Urinary bladder (tissue), 4 donors: ENCODE data around the gene ZNG1A. TPM values are rescaled to one million over a fixed set of nuclear protein-coding genes. Genes with fewer than 3 reads are reported as not detected.
"Not testable (repeated sequence)": the region's sequence is repeated elsewhere in the genome, so short reads cannot be mapped to it uniquely, and the experiment has no call there.

ENCODE experiments used
- DNase-seq: peaks from one replicate; pipeline ENCODE4 v3.0.0-alpha.2; 2015; ENCODE audit errors: extremely low spot score
- H3K27ac ChIP-seq: one replicate; pipeline ENCODE4 v1.5.1; 2013; ENCODE audit warnings: low read depth, mild to moderate bottlenecking, moderate library complexity
- H3K36me3 ChIP-seq: one replicate; pipeline ENCODE4 v1.6.1; 2013; ENCODE audit warnings: mild to moderate bottlenecking, moderate library complexity; ENCODE audit not compliant: insufficient read depth
- H3K4me1 ChIP-seq: one replicate; pipeline ENCODE4 v1.6.1; 2013; ENCODE audit warnings: mild to moderate bottlenecking, moderate library complexity; ENCODE audit not compliant: insufficient read depth
- H3K4me3 ChIP-seq: one replicate; pipeline ENCODE4 v1.5.1; 2013; ENCODE audit warnings: low read depth, low read length
- WGBS: extraction: QIAGEN DNeasy Blood & Tissue Kit; methylation state at CpG from one replicate; pipeline ENCODE4 v1.1.7; 2013; 5-methylcytosine and 5-hydroxymethylcytosine counted together
- polyA plus RNA-seq: library from polyadenylated mRNA; stranded (reverse); fragments of 200-250 nt; gene quantifications from one replicate; pipeline ENCODE4 v1.2.3, GENCODE V29; 2013
- total RNA-seq: library from RNA; depleted of rRNA; stranded (reverse); fragments of >200 nt; gene quantifications from one replicate; pipeline ENCODE4 v1.2.3, GENCODE V29; 2014
- donor health status: healthy with polysubstance abuse.
- donor health status: healthy.

The ZNG1A gene
- total RNA-seq (51.2 TPM), polyA plus RNA-seq (33.9 TPM)

DNA sequence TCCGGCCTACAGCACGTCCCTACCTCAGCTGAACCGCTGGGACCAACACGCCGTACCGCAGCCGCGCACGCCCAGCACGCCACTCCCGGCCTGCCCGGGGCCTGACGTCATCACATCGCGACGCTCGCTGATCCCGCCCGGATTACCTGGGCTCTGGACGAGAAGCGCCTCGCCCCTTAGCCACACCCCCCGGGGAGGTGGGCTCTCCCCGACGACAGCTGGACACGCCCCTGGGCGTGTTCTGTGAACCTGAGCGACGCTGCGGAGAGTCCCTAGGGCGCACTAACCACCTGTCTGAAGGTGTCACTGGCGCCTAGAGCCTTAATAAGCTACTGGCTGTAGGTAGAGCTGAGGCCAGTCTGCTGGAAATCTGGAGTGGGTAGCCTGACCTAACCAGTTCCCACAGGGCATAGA is at the start of gene ZNG1A:
TSS of gene ZNG1A (minus strand) at position 87 of the 414 bp plus-strand sequence. CDS start 87 bp downstream, outside the sequence.
- not testable (repeated sequence) for H3K36me3 ChIP-seq, DNase-seq, H3K4me1 ChIP-seq
- Histone ChIP-seq H3K27ac (peak within 1 kb of the TSS; percentile 10), H3K4me3 (peak within 1 kb of the TSS; percentile 31)
- under 1% methylated on average over 21 of the region's 32 CpGs for WGBS

DNA sequence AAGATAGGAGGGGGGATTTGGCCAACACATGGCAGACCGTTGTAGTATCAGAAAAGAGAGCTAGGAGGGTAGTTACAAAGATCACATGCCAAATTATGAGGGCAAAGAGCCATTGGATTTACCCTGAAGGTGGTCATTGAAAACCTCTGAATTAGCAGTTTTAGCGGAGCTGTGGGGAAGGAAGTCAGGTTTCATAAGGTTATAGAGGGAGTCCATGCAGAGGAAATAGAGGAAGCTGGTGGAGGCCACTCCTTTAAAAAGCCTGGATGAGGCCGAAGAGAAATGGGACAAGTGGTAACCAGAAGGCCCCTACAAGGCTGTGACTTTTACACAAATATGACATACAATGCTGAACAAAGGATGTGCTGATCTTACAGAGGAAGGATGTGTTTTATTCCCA is 49.0 kb upstream of the ZNG1A start:
- Histone ChIP-seq H3K36me3 (no peaks in the 10 kb centered on the region), H3K4me1 (no peaks in the 10 kb centered on the region), H3K27ac (no peak overlapping the region), H3K4me3 (no peak overlapping the region)
- 77% methylated on average over 3 of the region's 3 CpGs for WGBS
- no peak for DNase-seq

DNA sequence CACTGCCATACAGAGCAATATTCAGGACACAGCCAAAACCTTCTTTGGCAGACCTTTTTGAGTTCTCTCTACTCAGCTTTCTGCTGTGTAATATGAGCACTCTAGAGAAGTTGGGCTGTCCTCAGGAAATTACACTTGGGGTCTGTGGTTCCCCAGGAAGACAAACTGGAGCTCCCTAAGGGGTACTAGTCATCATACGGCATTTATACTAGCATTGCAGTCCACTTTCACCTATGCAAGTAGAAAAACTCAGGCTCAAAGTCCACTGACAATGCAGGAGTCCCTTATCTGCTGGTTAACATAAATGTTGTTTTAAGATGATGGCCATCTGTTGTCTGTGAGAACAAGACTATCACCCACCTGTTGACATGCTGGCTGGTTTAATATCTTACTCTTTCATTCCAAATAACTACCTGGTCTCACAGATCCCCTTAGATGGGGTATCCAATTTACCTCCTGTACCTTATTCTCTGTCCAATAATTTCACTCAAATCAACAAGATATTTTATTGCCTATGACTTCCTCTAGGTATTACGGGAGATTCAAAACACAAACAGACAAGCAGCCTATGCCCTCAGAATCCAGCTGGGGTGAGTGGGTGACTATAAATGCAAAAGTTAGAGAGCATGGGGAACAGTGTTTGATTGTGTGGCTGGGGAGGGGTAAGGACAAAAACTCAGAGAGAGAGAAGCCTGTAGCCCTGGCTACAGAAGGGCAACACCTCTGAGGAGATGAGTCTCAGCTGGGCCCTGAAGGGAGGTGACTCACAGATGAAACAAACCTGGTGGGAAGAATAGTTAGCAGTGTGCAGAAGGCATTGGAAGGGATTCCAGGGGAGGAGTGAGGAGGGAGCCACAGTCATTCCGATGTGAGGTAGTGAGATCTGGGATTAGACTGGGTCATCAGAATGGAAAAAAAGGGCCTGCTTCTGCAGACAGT is 46.0 kb upstream of the ZNG1A start:
- Histone ChIP-seq H3K36me3 (no peaks in the 10 kb centered on the region), H3K4me1 (no peaks in the 10 kb centered on the region), H3K27ac (no peak overlapping the region), H3K4me3 (no peak overlapping the region)
- DNase-seq: no peak
- WGBS: 41% methylated on average over 3 of the region's 3 CpGs

DNA sequence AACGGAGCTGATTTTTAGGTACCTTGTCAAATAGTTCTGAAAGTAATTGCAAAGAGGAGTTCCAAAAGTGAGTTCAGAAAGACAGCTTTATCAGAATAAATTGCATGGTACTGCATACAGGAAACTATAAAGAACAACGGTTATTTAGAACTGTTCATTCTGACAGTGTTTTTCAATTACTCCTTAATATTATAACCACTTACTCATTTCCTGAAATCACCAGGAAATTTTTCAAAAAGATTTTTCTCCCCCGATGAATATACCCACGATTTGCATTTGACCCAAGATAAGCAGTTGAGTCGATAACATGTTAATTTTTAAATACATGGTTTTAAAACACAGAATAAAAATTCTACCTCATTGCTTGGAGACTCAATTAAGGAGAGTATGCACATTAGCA is 45.2 kb upstream of the ZNG1A start:
- WGBS: 46% methylated on average over 5 of the region's 5 CpGs
- Histone ChIP-seq H3K27ac (no peak overlapping the region), H3K36me3 (no peaks in the 10 kb centered on the region), H3K4me3 (no peak overlapping the region), H3K4me1 (no peaks in the 10 kb centered on the region)
- DNase-seq: no peak

DNA sequence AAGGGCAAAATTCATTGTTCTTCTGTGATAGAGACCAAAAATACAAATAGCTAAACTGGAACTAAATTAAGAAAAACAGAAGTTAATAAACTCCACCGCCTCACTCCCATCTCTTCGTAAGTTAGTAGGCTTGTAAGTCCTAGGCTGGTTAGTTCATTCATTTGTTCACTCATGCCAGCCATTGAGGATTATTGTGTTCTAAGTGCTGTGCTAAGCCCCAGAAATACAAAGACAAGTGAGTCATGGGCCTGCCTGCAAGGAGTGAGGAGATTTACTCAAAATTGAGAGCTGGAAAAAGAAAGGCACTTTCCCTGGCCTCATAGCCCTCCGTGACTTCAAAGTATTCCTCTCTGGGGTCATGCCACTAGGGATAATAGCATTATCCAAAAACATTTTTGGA is 44.3 kb upstream of the ZNG1A start:
- WGBS: 80% methylated on average over 3 of the region's 3 CpGs
- DNase-seq: no peak
- no peak overlapping the region for H3K4me3 ChIP-seq

DNA sequence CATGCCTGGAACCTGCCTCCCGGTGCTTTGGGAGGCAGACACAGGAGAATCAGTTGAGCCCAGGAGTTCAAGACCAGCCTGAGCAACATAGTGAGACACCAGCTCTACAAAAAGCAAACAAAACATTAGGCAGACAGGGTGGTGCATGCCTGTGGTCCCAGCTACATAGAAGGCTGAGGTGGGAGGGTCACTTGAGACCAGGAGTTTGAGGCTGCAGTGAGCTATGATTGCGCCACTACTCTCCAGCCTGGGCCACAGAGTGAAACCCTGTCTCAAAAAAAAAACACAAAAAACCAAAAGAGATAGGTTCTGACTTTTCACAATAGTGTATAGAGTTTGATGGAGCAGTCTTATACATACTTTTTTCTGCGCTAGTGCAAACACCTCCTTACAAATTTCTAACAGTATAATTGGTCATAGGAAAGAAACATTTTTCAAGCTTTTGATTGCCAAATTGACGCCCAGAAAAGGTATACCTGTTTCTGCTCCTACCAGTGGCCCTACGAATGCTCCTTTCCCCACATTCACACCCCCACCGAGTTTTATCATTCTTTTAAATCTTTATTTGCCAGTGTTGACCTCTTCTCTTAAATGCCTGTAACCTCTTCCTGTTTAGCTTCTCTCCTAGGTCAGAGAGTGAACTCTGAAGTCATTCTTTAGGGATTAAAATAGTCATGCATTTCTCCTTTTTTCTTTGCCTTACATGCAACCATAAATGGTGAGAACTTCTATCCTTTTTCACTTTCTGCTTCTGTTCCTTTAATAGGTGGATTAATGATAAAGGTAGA is 43.3 kb upstream of the ZNG1A start:
- 55% methylated on average over 6 of the region's 6 CpGs for WGBS
- no peak for DNase-seq
- H3K4me1 ChIP-seq: no peaks in the 10 kb centered on the region
- H3K4me3 ChIP-seq: no peak overlapping the region
- no peak overlapping the region for H3K27ac ChIP-seq
- H3K36me3 ChIP-seq: no peaks in the 10 kb centered on the region

More for the DNA sequence above, 44.3 kb upstream of the ZNG1A start:
- Histone ChIP-seq H3K36me3 (no peaks in the 10 kb centered on the region), H3K27ac (peak overlapping the region; percentile 5), H3K4me1 (no peaks in the 10 kb centered on the region)

DNA sequence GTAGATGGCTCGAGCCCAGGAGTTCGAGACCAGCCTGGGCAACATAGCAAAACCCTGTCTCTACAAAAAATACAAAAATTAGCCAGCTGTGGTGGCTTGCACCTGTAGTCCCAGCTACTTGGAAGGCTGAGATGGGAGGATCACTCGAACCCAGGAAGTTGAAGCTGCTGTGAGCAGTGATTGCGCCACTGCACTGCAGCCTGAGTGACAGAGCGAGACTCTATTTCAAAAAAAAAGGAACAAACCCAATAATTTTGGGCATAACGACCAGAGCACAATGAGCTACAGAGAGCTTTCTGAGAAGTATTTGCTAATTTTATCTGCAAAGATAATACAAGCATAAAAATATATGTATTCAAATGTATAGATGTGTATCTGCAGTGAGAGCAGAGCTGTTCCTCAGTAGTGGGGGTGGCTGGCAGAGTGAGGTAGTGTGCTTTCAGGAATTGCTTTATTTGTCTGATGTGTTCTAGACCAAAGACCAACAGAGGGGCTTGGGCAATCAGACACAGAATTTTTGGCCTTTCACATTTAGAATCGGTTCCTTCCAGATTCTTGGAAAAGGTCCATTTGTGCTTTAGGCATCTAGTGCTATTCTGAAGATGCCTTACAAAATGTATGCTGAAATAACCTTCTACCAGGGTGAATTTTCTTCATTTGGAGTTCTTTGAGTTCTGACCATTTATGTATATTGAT is 41.0 kb upstream of the ZNG1A start:
- WGBS: 79% methylated on average over 7 of the region's 7 CpGs
- no peaks in the 10 kb centered on the region for H3K4me1 ChIP-seq
- no peak overlapping the region for H3K4me3 ChIP-seq
- H3K36me3 ChIP-seq: no peaks in the 10 kb centered on the region
- H3K27ac ChIP-seq: no peak overlapping the region
- no peak for DNase-seq

DNA sequence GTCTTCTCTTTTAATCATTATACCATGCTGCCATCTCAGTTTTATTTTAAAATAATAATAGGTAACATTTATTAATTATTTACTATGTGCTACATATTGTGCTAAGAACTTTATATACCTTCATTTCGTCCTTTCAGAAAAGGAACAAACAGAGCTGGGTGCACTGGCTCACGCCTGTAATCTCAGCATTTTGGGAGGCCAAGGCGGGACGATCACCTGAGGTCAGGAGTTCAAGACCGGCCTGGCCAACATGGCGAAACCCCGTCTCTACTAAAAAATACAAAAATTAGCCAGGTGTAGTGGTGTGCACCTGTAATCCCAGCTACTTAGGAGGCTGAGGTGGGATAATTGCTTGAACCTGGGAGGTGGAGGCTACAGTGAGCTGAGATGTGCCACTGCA is 40.2 kb upstream of the ZNG1A start:
- not testable (repeated sequence) for H3K36me3 ChIP-seq, DNase-seq, H3K4me3 ChIP-seq, H3K27ac ChIP-seq, H3K4me1 ChIP-seq
- 92% methylated on average over 7 of the region's 7 CpGs for WGBS

DNA sequence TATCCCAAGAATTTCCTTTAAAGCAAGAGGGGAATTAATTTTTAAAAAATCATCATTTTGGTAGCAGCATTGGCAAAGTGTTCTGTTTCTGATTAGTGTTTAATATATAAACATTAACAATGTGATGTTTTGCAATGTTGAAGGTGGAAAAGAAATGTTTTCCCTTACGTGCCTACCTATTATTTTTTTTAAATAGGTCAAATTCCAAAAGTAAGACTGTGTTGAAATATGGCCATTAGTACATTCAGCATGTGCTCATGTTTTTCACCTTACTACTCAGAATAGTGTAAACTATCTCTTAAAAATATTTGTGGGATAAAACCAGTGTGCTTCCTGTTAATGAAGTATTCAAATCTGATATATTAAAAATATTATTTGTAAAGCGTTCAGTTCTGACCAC is 39.1 kb upstream of the ZNG1A start:
- Histone ChIP-seq H3K4me3 (no peak overlapping the region), H3K27ac (no peak overlapping the region), H3K36me3 (no peaks in the 10 kb centered on the region), H3K4me1 (no peaks in the 10 kb centered on the region)
- DNase-seq: no peak
- WGBS: 69% methylated on average over 2 of the region's 2 CpGs

DNA sequence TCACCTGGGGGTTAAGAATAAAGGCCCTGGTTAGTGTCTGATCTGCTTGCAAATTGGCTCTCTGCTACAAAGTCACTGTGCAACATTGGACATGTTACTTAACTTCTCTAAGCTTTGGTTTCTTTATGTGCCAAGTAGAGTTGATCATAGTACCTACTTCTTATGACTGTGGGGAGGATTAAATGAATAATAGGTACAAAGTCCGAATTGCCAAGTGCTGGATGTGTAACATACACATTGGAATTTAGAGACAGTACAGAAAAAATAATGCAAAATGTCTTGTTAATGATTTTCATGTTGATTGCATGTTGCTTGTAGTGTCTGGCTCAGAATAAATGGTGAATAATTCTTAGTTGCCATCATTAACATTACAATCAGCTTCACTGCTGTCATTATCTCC is 38.0 kb upstream of the ZNG1A start:
- H3K4me1 ChIP-seq: no peaks in the 10 kb centered on the region
- H3K27ac ChIP-seq: no peak overlapping the region
- H3K4me3 ChIP-seq: no peak overlapping the region
- DNase-seq: no peak
- no peaks in the 10 kb centered on the region for H3K36me3 ChIP-seq
- 67% methylated on average over 1 of the region's 1 CpG for WGBS

DNA sequence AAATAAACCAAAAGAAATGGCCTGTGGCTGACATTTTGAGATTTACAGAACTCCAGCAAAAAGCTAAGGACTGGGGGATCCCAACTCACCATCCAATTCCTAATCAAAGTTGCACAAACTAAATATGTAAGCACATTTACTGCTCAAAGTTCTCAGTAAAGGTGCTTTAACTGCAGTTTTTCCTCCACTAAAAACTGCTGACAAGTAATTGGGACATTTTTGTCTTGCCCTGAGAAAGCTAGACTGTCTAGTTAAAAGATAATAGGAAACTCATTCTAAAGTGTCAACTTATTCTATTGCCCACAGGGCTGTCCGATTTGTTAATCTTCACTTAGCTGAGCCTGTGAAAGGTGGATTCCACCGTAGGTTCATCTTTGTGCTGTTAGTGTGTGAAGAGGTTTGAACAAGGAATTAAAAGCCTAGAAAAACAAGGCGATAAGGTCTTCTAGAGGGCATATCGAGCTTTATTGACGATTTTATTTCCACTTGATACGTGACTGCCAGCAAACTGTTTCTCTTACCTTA is 36.8 kb upstream of the ZNG1A start:
- no peaks in the 10 kb centered on the region for H3K4me1 ChIP-seq
- H3K36me3 ChIP-seq: no peaks in the 10 kb centered on the region
- peak overlapping the region; percentile 54 for H3K4me3 ChIP-seq
- DNase-seq: no peak
- H3K27ac ChIP-seq: no peak overlapping the region
- 63% methylated on average over 6 of the region's 6 CpGs for WGBS

DNA sequence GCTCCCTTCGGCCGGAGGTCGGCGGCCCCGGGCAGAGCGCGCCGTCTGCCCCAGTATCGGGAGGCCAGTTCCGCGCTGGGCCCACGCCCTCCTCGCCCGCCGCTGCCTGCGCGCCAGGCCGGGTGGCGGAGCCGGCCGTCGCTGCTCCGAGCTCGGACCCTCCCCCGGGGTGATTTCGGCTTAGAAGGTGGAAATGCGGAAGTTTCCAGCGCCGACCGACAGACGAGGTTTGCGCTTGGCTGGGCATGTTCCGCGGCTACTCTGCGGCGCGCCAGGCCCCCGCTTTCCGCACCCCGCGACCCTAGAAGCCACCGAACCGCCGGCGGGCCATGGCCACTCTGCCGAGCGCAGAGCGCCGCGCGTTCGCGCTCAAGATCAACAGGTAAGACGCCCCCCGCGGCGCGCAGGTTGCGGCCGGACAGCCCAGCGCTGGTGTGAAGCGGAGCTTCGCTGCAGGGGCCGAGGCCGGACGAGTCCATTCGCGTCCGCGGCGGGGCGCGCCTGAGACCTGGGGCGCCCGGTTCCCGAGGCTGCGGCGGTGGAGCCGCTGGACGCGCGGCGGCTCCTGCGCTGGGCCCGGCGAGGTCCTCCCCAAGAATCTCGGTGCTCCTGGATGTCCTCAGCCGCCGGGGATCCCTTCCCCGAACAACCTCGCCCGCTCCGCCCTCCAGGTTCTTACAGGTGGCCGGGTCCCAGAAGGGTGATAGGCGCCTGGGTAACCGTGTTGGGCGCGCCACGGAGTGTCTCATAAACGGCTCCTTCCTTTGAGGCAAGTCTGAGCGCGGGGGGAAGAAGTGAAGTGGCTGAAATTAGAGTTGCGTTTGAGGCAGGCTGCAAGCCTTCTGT is 36.0 kb upstream of the ZNG1A start, which contains the start of gene DOCK8:
TSS of gene DOCK8 (plus strand) at position 218 of the 846 bp plus-strand sequence. CDS start at position 330, 112 bp downstream.
- H3K27ac ChIP-seq: peak within 1 kb of the TSS; percentile 68
- no peaks in the 10 kb centered on the region for H3K4me1 ChIP-seq
- under 1% methylated on average over 103 of the region's 103 CpGs for WGBS
- no peaks in the 10 kb centered on the region for H3K36me3 ChIP-seq
- DNase-seq: no peak
- peak within 1 kb of the TSS; percentile 54 for H3K4me3 ChIP-seq
